PFSK-1 (cell line): ENCODE measurements around the gene MYO9A.

Experiments
- SIN3A ChIP-seq: IDR thresholded peaks from 2 replicates; pipeline ENCODE4 v1.6.1; 2012; ENCODE audit warnings: mild to moderate bottlenecking, low read length, moderate library complexity, borderline replicate concordance; ENCODE audit not compliant: insufficient read depth
- TAF1 ChIP-seq: IDR thresholded peaks from 2 replicates; pipeline ENCODE4 v1.6.1; 2012; ENCODE audit warnings: low read length, control low read depth, borderline replicate concordance; ENCODE audit not compliant: insufficient read depth

GRCh38 chr15:71975816-71976150 is 142.2 kb downstream of the MYO9A start:
- TF ChIP-seq TAF1 = no peak
- no peak for TF ChIP-seq SIN3A
